A673 (cell line): ENCODE data around the gene BET1.

Experiments
- EZH2 ChIP-seq: fragments of 200-600 bp; sonication (generic); IDR thresholded peaks from 2 replicates; pipeline ENCODE4 v1.6.1; 2017; ENCODE audit warnings: borderline replicate concordance, low read depth, mild to moderate bottlenecking, mixed read lengths, antibody characterized with exemption, low read length; ENCODE audit not compliant: poor library complexity, severe bottlenecking
- TF ChIP-seq, protein P1 (sequence below): fragments of 300-800, 200-600 bp; sonication (generic); conservative IDR thresholded peaks from 2 replicates; pipeline ENCODE4 v1.5.1; 2017; ENCODE audit warnings: low read depth, mild to moderate bottlenecking, antibody characterized with exemption, low read length, moderate library complexity, mixed read lengths

DNA sequence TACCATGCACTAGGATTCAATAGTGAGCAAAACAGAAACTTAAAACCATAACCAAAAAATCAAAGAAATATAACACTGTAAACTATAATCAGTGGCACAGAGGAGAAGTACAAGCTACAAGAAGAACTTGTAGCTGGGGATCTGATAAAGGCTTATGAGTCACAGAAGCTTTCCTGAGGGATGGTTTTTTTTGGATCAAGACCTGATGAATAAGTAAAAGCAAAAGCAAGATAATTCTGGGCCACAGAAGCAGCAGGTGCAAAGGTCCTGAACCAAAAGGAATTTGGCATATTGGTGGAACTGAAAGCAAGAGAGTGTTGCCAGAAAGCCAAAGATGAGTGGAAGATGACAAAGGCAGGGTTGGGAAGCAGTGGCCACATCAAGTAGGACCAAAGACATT is 37.4 kb upstream of the BET1 start:
- TF ChIP-seq, protein P1, sequence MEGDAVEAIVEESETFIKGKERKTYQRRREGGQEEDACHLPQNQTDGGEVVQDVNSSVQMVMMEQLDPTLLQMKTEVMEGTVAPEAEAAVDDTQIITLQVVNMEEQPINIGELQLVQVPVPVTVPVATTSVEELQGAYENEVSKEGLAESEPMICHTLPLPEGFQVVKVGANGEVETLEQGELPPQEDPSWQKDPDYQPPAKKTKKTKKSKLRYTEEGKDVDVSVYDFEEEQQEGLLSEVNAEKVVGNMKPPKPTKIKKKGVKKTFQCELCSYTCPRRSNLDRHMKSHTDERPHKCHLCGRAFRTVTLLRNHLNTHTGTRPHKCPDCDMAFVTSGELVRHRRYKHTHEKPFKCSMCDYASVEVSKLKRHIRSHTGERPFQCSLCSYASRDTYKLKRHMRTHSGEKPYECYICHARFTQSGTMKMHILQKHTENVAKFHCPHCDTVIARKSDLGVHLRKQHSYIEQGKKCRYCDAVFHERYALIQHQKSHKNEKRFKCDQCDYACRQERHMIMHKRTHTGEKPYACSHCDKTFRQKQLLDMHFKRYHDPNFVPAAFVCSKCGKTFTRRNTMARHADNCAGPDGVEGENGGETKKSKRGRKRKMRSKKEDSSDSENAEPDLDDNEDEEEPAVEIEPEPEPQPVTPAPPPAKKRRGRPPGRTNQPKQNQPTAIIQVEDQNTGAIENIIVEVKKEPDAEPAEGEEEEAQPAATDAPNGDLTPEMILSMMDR: no peak
- no peak for TF ChIP-seq EZH2
